ENCODE results near the gene STXBP6.
"Not testable (repeated sequence)": the region's sequence is repeated elsewhere in the genome, so short reads cannot be mapped to it uniquely, and the experiment has no call there.

Gene STXBP6

DNA sequence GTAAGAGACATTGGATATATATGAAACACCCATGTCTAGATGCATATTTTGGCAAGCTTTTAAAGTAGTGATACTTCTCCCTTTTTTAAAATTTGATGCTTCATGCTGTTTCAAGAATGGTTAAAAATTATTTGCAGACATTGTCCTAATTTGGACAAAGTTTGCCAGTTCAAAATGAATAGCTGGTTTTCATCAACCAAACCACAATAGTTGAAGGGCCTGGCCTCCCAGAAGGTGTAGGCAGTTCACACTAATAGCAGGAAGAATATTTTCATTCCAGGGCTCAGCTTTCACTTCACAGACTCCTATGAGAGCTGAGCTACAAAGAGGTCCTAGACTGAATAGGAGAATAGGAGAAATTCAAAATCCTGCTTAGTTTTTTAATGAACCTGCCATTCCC, 78.7 kb downstream of the STXBP6 start:
- no peaks in the 10 kb centered on the region for H3K36me3 ChIP-seq
- no peaks in the 10 kb centered on the region for H3K27me3 ChIP-seq
- TF ChIP-seq Cebpa-rat (IDR thresholded peaks at IDR 0.05) = no peak
- no peak overlapping the region for H3K4me3 ChIP-seq
- H3K9me3 ChIP-seq (replicated peaks in 1 of 11) = no peaks in the 10 kb centered on the region
- no peak overlapping the region for H3K27ac ChIP-seq
- no peaks in the 10 kb centered on the region for H4K20me1 ChIP-seq
- no peak overlapping the region for H3K4me2 ChIP-seq
- H3K4me1 ChIP-seq = no peaks in the 10 kb centered on the region
- H3K9ac ChIP-seq = no peak overlapping the region

- Histone ChIP-seq H4K20me1 (no peaks in the 10 kb centered on the region), H3K9ac (no peak overlapping the region), H3K4me2 (no peak overlapping the region), H3K4me1 (no peaks in the 10 kb centered on the region), H3K27me3 (no peaks in the 10 kb centered on the region), H3K9me3 (replicated peaks in 1 of 11) (no peaks in the 10 kb centered on the region), H3K27ac (no peak overlapping the region), H3K4me3 (no peak overlapping the region), H3K36me3 (no peaks in the 10 kb centered on the region)
- no peak for TF ChIP-seq Cebpa-rat (IDR thresholded peaks at IDR 0.05)
Observed at GRCh38 chr14:24966579-24966964, 83.4 kb downstream of the STXBP6 start.

DNA sequence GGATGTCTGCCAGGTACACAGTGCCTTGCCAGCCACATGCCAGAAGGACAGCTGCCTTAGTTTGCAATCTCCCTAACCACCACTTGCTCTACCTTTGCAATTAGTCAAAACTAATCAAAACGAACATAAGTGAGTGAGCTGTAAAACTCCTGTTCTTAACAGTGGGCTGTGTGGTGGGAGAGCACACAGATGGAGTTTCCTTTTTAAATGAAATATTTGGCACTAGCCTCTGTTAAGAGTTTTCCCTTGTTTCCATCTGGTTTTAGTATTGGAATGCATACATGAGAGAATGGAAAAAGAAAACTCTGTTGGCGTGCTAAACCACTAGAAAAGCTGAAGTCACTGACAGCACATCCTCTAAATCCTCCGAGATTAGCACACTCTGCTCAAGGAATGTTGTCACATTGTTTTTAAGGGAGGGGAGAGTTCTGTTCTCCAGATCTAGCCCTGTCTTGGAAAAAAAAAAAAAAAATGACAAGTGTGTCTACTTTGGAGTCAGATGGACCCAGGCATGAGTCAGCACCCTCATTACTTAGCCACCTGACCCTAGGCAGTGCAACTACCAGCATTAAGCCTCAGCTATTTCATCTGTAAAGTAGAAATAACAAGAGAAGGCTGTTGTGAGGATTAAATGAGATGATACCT, 83.9 kb downstream of the STXBP6 start:
- Histone ChIP-seq H4K20me1 (no peaks in the 10 kb centered on the region), H3K36me3 (no peaks in the 10 kb centered on the region), H3K4me3 (no peak overlapping the region), H3K27ac (no peak overlapping the region), H3K9ac (no peak overlapping the region), H3K4me2 (no peak overlapping the region), H3K9me3 (replicated peaks in 1 of 11) (no peaks in the 10 kb centered on the region), H3K27me3 (no peaks in the 10 kb centered on the region), H3K4me1 (no peaks in the 10 kb centered on the region)
- no peak for TF ChIP-seq Cebpa-rat (IDR thresholded peaks at IDR 0.05)

GRCh38 chr14:24965578-24965933, 84.4 kb downstream of the STXBP6 start:
- H3K4me1 ChIP-seq = no peaks in the 10 kb centered on the region
- no peak for TF ChIP-seq Cebpa-rat (IDR thresholded peaks at IDR 0.05)
- H4K20me1 ChIP-seq = no peaks in the 10 kb centered on the region
- no peaks in the 10 kb centered on the region for H3K9me3 ChIP-seq (replicated peaks in 1 of 11)
- H3K4me3 ChIP-seq = no peak overlapping the region
- H3K27me3 ChIP-seq = no peaks in the 10 kb centered on the region
- H3K27ac ChIP-seq = no peak overlapping the region
- no peak overlapping the region for H3K9ac ChIP-seq
- H3K4me2 ChIP-seq = no peak overlapping the region
- H3K36me3 ChIP-seq = no peaks in the 10 kb centered on the region

DNA sequence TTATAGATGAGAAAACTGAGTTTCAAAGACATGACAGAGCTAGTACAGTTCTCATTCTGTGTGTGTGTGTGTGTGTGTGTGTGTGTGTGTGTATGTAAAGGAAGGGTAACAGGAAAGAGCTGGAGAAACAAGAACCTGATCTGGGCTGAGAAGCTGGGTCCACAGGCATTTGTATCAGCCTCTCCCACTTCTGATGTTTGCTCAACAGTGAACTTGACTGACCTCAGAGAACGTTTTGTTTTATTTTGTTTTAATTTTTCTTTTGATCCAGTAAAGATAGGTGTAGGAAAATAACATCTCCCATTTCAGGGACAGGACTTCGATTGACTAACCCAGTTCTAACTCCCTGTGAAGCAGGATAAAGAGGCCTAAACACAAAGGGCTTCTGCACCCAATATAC, 85.4 kb downstream of the STXBP6 start:
- Histone ChIP-seq H3K36me3 (no peaks in the 10 kb centered on the region), H3K4me3 (no peak overlapping the region), H3K9ac (no peak overlapping the region), H3K4me1 (no peaks in the 10 kb centered on the region), H4K20me1 (no peaks in the 10 kb centered on the region), H3K4me2 (no peak overlapping the region), H3K27ac (no peak overlapping the region), H3K27me3 (no peaks in the 10 kb centered on the region), H3K9me3 (replicated peaks in 1 of 11) (no peaks in the 10 kb centered on the region)
- TF ChIP-seq Cebpa-rat (IDR thresholded peaks at IDR 0.05) = no peak

DNA sequence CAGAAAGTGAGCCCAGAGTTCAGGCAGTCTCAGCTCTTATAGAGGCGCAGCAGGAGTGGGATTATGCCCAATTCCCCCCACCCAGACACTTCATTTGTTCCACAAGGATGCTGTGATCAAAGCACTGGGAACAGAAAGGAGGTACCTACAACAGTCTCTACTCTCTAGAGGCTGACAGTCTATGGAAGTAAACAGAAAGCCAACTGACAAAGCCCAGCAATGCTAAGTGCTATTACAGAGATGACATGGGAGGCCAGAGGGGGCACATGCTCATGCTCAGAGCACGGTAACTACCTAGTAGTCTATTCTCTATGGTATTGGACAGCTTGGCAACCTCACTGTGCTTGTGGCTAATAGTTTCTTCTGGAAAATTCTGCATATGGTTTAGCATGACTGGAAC, 85.9 kb downstream of the STXBP6 start:
- Histone ChIP-seq H3K9ac (no peak overlapping the region), H3K9me3 (replicated peaks in 1 of 11) (no peaks in the 10 kb centered on the region), H3K27me3 (no peaks in the 10 kb centered on the region), H3K27ac (no peak overlapping the region), H3K4me2 (no peak overlapping the region), H3K4me3 (no peak overlapping the region), H3K36me3 (no peaks in the 10 kb centered on the region), H4K20me1 (no peaks in the 10 kb centered on the region), H3K4me1 (no peaks in the 10 kb centered on the region)
- no peak for TF ChIP-seq Cebpa-rat (IDR thresholded peaks at IDR 0.05)

DNA sequence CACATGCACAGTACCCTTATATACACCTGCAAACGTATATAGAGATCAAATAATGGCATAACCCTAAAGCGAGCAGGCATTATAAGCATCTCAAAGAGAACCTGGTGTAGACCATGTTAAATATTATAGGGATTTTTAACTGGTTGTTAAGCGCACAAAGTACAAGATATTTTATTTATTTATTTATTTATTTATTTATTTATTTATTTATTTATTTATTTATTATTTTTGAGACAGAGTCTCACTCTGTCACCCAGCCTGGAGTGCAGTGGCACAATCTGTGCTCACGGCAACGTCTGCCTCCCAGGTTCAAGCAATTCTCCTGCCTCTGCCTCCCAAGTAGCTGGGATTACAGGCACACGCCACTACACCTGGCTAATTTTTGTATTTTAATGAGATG, 87.8 kb downstream of the STXBP6 start:
- H3K9ac ChIP-seq; H3K4me2 ChIP-seq; H3K27ac ChIP-seq; H3K27me3 ChIP-seq; H3K9me3 ChIP-seq (replicated peaks in 1 of 11); H3K4me3 ChIP-seq; H3K36me3 ChIP-seq; H3K4me1 ChIP-seq; H4K20me1 ChIP-seq: not testable (repeated sequence)

GRCh38 chr14:24960816-24961215, 89.1 kb downstream of the STXBP6 start:
- no peak overlapping the region for H3K27ac ChIP-seq
- H3K27me3 ChIP-seq = no peaks in the 10 kb centered on the region
- no peaks in the 10 kb centered on the region for H4K20me1 ChIP-seq

DNA sequence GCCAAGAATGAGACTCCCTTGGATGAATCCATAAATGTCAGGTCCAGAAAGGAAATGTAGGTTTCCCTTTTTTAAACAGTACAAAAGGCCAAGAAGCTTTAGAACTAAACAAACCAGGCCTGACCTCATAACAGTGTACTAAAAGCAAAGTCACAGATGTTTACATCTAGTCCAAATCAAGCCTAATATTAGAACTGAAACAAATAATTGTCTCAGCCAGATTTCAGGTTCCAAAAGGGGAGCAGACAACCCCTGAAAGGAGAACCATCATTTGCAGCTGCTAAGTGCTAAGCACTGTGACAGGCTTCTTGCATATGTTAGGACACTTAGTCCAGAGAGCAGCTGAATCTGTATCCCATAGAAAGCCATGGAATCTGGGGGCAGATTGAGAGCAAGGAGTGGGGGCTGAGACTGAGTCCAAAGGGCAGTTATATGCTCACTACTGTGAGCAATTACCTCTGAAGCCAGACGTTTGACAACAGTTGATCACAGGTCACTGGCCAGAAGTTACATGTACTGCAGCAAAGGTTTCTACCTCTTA, 90.1 kb downstream of the STXBP6 start:
- no peak for TF ChIP-seq Cebpa-rat (IDR thresholded peaks at IDR 0.05)
- Histone ChIP-seq H3K27ac (no peak overlapping the region), H3K9ac (no peak overlapping the region), H3K4me1 (no peaks in the 10 kb centered on the region), H3K36me3 (no peaks in the 10 kb centered on the region), H3K27me3 (no peaks in the 10 kb centered on the region), H3K4me2 (no peak overlapping the region), H4K20me1 (no peaks in the 10 kb centered on the region), H3K9me3 (replicated peaks in 1 of 11) (no peaks in the 10 kb centered on the region), H3K4me3 (no peak overlapping the region)

More at GRCh38 chr14:24960816-24961215, 89.1 kb downstream of the STXBP6 start:
- TF ChIP-seq Cebpa-rat (IDR thresholded peaks at IDR 0.05) = no peak
- H3K4me3 ChIP-seq = no peak overlapping the region
- no peak overlapping the region for H3K4me2 ChIP-seq
- no peak overlapping the region for H3K9ac ChIP-seq
- H3K36me3 ChIP-seq = no peaks in the 10 kb centered on the region
- no peaks in the 10 kb centered on the region for H3K4me1 ChIP-seq
- H3K9me3 ChIP-seq (replicated peaks in 1 of 11) = no peaks in the 10 kb centered on the region

- H3K36me3 ChIP-seq = no peaks in the 10 kb centered on the region
Observed at GRCh38 chr14:24958271-24958670, 91.7 kb downstream of the STXBP6 start.

More at GRCh38 chr14:24958271-24958670, 91.7 kb downstream of the STXBP6 start:
- H3K27ac ChIP-seq = no peak overlapping the region
- no peak overlapping the region for H3K9ac ChIP-seq
- H3K27me3 ChIP-seq = no peaks in the 10 kb centered on the region
- H3K4me2 ChIP-seq = no peak overlapping the region
- no peak for TF ChIP-seq Cebpa-rat (IDR thresholded peaks at IDR 0.05)
- H3K4me3 ChIP-seq = no peak overlapping the region
- no peaks in the 10 kb centered on the region for H3K4me1 ChIP-seq
- H3K9me3 ChIP-seq (replicated peaks in 1 of 11) = no peaks in the 10 kb centered on the region
- no peaks in the 10 kb centered on the region for H4K20me1 ChIP-seq

All from BLaER1 treated with 17β-estradiol and CSF1 and Interleukin-3, amounts not matched to agents 10 nM and 100 nM (cell line).